ENCODE measurements around the gene YPEL2.
"Not testable (repeated sequence)": the region's sequence is repeated elsewhere in the genome, so short reads cannot be mapped to it uniquely, and the experiment has no call there.

Gene YPEL2

DNA sequence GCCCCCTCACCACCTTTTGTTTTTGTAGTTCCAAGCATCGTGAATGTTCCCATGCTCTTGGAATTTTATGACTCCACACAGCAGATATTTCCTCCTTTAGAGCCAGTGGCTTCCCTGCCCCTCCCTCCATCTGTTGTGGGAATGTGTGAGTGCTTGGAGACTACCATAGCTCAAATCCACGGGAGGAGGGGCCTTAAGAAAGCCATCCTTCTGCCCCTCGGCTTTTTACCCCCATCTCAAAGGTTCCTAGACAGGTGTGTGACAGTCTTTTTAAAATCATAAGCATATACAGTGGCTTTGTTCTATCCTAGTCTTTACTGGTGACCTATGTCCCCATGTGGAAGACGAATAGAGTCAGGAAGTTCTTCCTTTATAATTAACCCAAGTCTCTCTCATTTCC lies 47.2 kb downstream of the YPEL2 start:
- no peak for DNase-seq

- no peak for DNase-seq
Measured at GRCh38 chr17:59380474-59380873, 49.0 kb downstream of the YPEL2 start.

DNA sequence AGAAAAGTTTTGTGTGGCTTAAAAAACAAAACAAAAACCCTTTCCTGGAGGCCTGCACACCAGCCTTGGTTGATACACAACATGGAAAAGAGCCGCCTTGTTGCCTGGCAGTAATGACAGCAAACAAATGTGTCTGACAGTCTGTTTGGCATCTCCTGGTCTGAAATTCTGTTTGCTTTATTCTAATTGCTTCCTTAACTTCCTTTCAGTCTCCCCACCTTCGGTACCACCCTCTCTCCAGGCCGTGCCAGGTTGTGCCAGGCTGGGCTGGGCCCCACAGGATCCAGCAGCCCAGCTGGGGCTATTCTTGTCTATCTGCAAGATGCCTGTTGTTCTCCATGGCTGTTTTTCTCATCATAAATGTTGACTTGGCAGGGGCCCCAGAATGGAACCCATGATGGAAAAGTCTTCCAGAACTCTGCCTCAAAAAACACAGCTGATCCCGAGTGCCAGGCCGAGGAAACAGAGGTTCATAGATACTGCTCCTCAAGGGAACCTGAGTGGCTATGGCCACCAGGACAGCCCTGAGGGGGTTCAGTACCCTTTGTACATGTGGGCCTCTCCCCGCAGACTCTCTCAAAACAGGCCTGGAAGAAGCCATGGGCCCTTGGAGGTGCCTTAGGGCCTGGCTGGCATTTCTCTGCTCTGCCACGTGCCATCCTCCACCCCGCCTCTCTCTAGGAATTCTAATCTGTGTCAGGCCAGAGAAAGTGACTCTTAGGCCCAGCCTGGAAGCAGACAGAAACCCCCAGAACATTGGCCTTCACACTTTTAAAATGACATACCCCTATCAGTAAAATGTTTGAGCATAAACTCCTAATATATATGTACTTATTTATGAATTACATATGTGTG lies 50.5 kb downstream of the YPEL2 start:
- DNase-seq, result no peak

- no peak for DNase-seq
Measured at GRCh38 chr17:59383893-59384292, 52.4 kb downstream of the YPEL2 start.

DNA sequence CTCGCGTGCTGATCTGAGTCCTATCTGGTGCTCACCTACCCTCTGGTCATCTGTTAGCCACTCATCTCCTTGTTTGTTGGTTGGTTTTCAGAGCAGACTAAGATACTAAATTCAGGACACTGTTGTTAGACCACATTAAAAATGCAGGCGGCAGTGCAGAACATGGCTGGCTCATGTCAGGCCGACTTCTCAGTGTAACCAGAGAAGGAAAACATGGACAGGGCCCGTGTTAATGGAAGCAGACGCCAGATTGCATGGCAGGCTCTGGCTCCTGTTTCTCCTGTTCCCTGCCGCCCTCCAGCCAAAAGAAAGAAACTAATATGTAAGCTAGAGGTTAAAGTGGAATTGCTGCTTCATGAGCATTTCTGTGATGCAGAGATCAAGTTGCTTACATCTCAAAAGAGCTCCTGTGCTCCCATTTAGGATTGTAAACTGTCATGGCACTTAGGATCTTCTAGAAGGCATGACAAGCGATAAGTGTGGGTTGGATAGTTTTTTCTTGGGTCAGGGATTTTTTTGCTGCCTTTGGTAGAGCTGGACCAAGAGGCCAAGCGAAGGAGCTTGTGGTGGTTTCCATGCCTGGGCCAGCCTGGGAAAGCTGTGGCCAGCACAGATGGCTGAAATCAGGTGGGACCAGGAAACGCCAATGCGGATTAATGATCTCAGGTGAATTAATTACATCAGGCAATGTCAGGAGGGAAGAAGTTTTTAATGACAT lies 56.1 kb downstream of the YPEL2 start:
- no peak for DNase-seq

- DNase-seq, result no peak
Measured at GRCh38 chr17:59388069-59388556, 56.7 kb downstream of the YPEL2 start.

GRCh38 chr17:59389066-59389465 lies 57.6 kb downstream of the YPEL2 start:
- DNase-seq, result no peak

GRCh38 chr17:59391021-59391420 lies 59.6 kb downstream of the YPEL2 start:
- DNase-seq, result no peak

DNA sequence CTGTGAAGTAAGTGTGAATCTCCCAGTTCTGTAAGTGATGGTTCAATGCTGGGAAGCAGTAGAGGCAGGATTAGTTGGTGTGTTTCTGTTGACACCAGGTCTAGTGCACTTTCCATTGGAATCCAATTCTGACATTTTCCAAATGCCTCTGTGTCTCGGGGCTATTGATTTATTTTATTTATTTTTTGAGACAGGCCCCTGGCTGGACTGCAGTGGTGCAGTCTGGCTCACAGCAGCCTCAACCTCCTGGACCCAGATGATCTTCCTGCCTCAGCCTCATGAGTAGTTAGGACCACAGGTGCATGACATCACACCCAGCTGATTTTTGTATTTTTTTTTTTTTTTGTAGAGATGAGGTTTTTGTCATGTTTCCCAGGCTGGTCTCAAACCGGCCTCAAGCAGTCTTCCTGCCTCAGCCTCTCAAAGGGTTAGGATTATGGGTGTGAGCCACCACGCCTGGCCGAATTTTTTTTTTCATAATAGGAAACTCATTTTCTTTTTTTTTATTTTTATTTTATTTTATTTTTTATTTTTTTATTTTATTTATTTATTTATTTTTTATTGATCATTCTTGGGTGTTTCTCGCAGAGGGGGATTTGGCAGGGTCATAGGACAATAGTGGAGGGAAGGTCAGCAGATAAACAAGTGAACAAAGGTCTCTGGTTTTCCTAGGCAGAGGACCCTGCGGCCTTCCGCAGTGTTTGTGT lies 61.7 kb downstream of the YPEL2 start:
- no peak for DNase-seq

DNA sequence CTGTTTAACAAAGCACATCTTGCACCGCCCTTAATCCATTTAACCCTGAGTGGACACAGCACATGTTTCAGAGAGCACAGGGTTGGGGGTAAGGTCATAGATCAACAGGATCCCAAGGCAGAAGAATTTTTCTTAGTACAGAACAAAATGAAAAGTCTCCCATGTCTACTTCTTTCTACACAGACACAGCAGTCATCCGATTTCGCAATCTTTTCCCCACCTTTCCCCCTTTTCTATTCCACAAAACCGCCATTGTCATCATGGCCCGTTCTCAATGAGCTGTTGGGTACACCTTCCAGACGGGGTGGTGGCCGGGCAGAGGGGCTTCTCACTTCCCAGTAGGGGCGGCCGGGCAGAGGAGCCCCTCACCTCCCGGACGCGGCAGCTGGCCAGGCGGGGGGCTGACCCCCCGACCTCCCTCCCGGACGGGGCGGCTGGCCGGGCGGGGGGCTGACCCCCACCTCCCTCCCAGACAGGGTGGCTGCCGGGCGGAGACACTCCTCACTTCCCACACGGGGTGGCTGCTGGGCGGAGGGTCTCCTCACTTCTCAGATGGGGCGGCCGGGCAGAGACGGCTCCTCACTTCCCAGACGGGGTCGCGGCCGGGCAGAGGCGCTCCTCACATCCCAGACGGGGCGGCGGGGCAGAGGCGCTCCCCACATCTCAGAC lies 62.4 kb downstream of the YPEL2 start:
- not testable (repeated sequence) for DNase-seq

DNA sequence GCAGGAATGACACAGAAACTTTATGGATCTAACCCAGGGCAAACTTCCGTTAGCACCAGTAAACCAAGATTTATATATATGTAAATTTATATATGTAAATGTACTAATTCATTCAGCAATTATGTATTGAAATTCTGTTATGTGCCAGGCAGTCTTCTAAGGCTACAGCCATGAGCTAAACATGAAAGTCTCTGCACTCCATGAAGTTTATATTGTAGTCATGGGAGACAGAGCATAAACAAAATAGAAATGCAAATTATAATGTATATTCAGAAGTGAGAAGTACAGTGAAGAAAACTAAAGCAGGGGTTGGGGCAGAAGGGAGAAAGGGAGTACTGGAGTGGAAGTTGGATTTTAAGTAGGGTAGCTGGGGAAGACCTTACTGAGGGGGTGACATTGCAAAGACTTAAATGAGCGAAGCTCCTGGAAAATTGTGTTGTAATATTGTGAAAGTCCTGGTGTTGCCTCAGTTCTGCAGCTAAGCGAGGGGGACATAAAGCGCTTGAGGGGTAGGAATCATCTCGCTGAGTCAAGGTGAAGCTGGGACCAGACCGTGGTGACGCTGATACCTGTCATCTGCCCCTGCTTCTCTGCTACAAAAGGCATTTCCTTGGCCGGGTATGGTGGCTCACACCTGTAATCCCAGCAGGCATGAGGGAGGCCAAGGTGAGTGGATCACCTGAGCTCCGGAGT lies 64.8 kb downstream of the YPEL2 start:
- DNase-seq, result no peak

GRCh38 chr17:59397316-59398073 lies 66.0 kb downstream of the YPEL2 start:
- DNase-seq, result no peak

DNA sequence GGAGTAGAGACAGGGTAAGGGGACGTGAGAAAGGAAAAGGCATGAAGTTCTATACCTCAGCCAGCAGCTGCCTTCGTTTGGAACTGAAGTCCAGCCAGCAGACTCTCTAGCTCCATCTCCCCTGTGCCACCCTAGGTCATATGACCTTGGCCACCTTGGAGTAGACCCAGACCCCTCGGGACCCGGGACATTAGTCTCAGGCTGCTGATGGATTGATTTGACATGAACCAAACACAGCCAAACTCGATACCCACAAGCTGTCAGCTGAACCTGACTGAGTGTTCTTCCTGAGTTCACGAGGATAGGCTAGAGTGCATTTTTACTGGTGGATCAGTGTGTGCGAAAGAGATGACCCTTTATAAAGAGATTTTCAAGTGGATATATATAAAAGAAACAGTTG lies 68.5 kb downstream of the YPEL2 start:
- DNase-seq, result no peak

- no peak for DNase-seq
Measured at GRCh38 chr17:59400858-59401257, 69.4 kb downstream of the YPEL2 start.

DNA sequence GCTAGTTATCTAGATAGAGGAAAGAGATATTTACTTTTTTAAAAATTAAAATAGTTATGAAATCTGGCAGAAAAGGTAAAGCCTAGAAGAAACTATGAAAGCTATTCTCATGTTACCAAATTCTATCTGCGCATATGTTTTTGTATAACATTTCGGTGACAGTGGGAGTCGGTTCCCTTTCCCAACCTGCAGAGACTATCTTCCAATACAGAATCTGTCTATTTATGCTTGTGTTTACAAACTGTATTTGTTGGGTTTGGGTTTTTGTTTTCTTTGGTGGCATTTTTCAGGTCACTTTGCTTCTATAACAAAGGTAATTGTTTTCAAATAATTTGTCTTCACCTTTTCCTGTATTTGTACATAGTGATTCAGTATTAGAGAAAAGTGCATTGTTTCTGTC lies 69.8 kb downstream of the YPEL2 start:
- DNase-seq, result no peak

- no peak for DNase-seq
Measured at GRCh38 chr17:59401725-59402124, 70.3 kb downstream of the YPEL2 start.

- DNase-seq, result no peak
Measured at GRCh38 chr17:59402760-59403159, 71.3 kb downstream of the YPEL2 start.

- DNase-seq, result no peak
Measured at GRCh38 chr17:59404471-59404870, 73.0 kb downstream of the YPEL2 start.

DNA sequence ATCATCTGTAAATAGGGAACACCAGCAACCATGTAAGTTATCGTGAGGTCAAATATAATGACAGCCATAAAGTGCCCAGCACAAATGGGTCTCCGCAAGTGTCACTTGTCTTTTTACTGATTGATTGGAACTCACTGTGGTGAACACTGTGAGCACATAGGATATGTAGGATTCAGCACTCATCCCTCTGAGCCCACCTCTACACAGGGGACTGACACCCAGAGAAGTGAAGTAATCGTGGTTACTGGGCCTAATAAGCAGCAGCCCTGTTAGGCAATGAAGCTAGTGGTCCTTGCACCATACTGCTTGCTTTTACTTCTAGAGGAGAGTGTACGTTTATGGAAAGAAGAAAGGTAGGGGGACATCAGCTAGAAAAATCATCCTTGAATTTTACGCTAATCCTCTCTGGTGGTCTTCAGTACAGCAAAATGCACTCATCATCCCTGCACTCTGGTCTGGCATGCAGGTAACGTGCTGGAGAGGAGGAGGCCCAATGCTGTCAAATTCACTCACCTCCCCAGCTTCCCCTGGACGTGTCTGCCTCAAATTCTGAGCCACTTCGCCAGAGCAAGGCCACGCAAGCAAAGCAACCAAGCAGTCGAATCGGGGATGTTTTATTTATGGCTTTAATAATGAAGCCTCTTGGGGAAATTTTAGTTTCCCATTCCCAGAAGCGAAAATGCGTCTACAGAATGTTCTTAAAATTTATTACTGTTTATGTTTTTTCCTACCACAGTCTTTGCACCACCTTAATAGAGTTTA lies 74.7 kb downstream of the YPEL2 start:
- DNase-seq, result no peak

GRCh38 chr17:59406808-59407381 lies 75.4 kb downstream of the YPEL2 start:
- DNase-seq, result no peak
